SU-DHL-6 (cell line): Measurements from ENCODE around the gene PARPBP.
"Not testable (repeated sequence)": the region's sequence is repeated elsewhere in the genome, so short reads cannot be mapped to it uniquely, and the experiment has no call there.

ENCODE experiments used
- H2AFZ ChIP-seq: fragments of 200-600 bp; sonication (generic); 2 replicates; pipeline ENCODE4 v1.6.1; 2014; ENCODE audit warnings: low read depth, mild to moderate bottlenecking, moderate library complexity, mixed read lengths, antibody characterized with exemption, low read length; ENCODE audit not compliant: severe bottlenecking
- H3F3A ChIP-seq: fragments of 200-600 bp; shearing (Covaris generic); 2 replicates; pipeline ENCODE4 v1.6.0; 2016; ENCODE audit warnings: antibody characterized with exemption, mild to moderate bottlenecking; ENCODE audit not compliant: insufficient read depth
- H3K27ac ChIP-seq: fragments of 200-600 bp; sonication (generic); 2 replicates; pipeline ENCODE4 v1.5.1; 2016; ENCODE audit warnings: low read depth, mild to moderate bottlenecking, low read length, moderate library complexity, mixed read lengths
- H3K27me3 ChIP-seq: fragments of 200-600 bp; sonication (generic), shearing (Covaris generic); 2 replicates; pipeline ENCODE4 v1.6.0; 2014; ENCODE audit warnings: mild to moderate bottlenecking, low read length
- H3K36me3 ChIP-seq: fragments of 200-600 bp; sonication (generic); 2 replicates; pipeline ENCODE4 v1.6.1; 2014; ENCODE audit warnings: mild to moderate bottlenecking, low read length, mixed read lengths
- H3K4me2 ChIP-seq: fragments of 300-600, 200-600 bp; shearing (Covaris generic), sonication (generic); 2 replicates; pipeline ENCODE4 v1.6.0; 2014; ENCODE audit warnings: low read length, low read depth, mild to moderate bottlenecking; ENCODE audit not compliant: poor library complexity, severe bottlenecking
- H3K4me3 ChIP-seq: fragments of 200-600 bp; sonication (generic); 2 replicates; pipeline ENCODE4 v1.5.1; 2014; ENCODE audit warnings: antibody characterized with exemption, low read length, mild to moderate bottlenecking, mixed read lengths; ENCODE audit not compliant: insufficient read depth, poor library complexity, severe bottlenecking
- H3K79me2 ChIP-seq: fragments of 200-600 bp; sonication (generic); 2 replicates; pipeline ENCODE4 v1.6.1; 2014; ENCODE audit warnings: mild to moderate bottlenecking, low read length, moderate library complexity; ENCODE audit not compliant: insufficient read depth
- H3K9ac ChIP-seq: fragments of 200-600 bp; sonication (generic); 2 replicates; pipeline ENCODE4 v1.7.0; 2014; ENCODE audit warnings: mild to moderate bottlenecking, low read length
- H3K9me2 ChIP-seq: fragments of 200-600 bp; sonication (generic); replicated peaks from 2 replicates; pipeline ENCODE4 v1.6.1; 2014; ENCODE audit warnings: low read length; ENCODE audit not compliant: insufficient read depth
- H3K9me3 ChIP-seq: fragments of 200-600 bp; sonication (generic); 2 replicates; pipeline ENCODE4 v1.6.1; 2014; ENCODE audit warnings: low read length, mixed read lengths; ENCODE audit not compliant: insufficient read depth
- H4K20me1 ChIP-seq: fragments of 200-600 bp; sonication (generic); 2 replicates; pipeline ENCODE4 v1.6.1; 2014; ENCODE audit warnings: low read depth, mild to moderate bottlenecking, antibody characterized with exemption, low read length, moderate library complexity, mixed read lengths
- EZH2phosphoT487 ChIP-seq: fragments of 200-600 bp; sonication (generic), shearing (Covaris generic); conservative IDR thresholded peaks from 2 replicates; pipeline ENCODE4 v1.6.1; 2018; ENCODE audit warnings: mild to moderate bottlenecking, antibody characterized with exemption, low read length, moderate library complexity, mixed read lengths
- TF ChIP-seq, protein P1 (sequence below): fragments of 200-600 bp; sonication (generic); IDR thresholded peaks from one replicate; pipeline ENCODE4 v1.5.1; 2017; ENCODE audit warnings: antibody characterized with exemption, mild to moderate bottlenecking, low read length, moderate library complexity; ENCODE audit not compliant: insufficient read depth, poor library complexity, severe bottlenecking

Gene PARPBP

DNA sequence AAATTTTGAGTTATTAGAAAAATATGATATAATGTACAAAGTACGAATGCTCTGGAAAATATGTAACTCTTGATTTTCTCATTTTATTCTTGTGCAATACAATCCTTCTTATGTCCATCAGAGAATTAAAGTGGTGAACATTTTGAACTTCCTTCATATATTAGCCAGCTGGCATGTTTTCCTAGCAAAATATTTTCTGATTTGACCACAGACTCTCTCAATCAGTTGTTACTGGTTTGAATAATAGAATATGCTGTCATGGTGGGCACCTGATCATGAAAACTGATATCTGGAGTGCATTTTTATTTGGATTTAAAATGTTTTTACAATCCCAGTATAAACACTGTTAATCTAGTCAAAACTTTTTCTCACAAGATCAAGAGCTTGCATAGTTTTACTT lies 24.2 kb downstream of the PARPBP start:
- Histone ChIP-seq H2AFZ (no peak overlapping the region), H4K20me1 (no peaks in the 10 kb centered on the region), H3K27ac (no peak overlapping the region), H3K9me3 (no peaks in the 10 kb centered on the region), H3K27me3 (no peaks in the 10 kb centered on the region), H3K4me2 (no peak overlapping the region), H3K4me3 (no peak overlapping the region), H3K36me3 (peaks cover 19% of the 10 kb centered on the region), H3K9ac (no peak overlapping the region), H3K9me2 (no peaks in the 10 kb centered on the region), H3K79me2 (peaks cover 20% of the 10 kb centered on the region), H3F3A (no peaks in the 10 kb centered on the region)
- TF ChIP-seq, protein P1, sequence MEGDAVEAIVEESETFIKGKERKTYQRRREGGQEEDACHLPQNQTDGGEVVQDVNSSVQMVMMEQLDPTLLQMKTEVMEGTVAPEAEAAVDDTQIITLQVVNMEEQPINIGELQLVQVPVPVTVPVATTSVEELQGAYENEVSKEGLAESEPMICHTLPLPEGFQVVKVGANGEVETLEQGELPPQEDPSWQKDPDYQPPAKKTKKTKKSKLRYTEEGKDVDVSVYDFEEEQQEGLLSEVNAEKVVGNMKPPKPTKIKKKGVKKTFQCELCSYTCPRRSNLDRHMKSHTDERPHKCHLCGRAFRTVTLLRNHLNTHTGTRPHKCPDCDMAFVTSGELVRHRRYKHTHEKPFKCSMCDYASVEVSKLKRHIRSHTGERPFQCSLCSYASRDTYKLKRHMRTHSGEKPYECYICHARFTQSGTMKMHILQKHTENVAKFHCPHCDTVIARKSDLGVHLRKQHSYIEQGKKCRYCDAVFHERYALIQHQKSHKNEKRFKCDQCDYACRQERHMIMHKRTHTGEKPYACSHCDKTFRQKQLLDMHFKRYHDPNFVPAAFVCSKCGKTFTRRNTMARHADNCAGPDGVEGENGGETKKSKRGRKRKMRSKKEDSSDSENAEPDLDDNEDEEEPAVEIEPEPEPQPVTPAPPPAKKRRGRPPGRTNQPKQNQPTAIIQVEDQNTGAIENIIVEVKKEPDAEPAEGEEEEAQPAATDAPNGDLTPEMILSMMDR, result no peak
- no peak for TF ChIP-seq EZH2phosphoT487

DNA sequence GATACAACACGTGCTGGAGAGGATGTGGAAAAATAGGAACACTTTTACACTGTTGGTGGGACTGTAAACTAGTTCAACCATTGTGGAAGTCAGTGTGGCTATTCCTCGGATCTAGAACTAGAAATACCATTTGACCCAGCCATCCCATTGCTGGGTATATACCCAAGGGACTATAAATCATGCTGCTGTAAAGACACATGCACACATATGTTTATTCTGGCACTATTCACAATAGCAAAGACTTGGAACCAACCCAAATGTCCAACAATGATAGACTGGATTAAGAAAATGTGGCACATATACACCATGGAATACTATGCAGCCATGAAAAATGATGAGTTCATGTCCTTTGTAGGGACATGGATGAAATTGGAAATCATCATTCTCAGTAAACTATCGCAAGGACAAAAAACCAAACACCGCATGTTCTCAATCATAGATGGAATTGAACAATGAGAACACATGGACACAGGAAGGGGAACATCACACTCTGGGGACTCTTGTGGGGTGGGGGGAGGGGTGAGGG lies 27.1 kb downstream of the PARPBP start:
- not testable (repeated sequence) for H3F3A ChIP-seq, H2AFZ ChIP-seq, H4K20me1 ChIP-seq, H3K4me2 ChIP-seq, H3K9ac ChIP-seq, H3K4me3 ChIP-seq, H3K27ac ChIP-seq, H3K9me2 ChIP-seq, H3K9me3 ChIP-seq, H3K27me3 ChIP-seq
- Histone ChIP-seq H3K79me2 (peaks cover 19% of the 10 kb centered on the region), H3K36me3 (peaks cover 21% of the 10 kb centered on the region)

DNA sequence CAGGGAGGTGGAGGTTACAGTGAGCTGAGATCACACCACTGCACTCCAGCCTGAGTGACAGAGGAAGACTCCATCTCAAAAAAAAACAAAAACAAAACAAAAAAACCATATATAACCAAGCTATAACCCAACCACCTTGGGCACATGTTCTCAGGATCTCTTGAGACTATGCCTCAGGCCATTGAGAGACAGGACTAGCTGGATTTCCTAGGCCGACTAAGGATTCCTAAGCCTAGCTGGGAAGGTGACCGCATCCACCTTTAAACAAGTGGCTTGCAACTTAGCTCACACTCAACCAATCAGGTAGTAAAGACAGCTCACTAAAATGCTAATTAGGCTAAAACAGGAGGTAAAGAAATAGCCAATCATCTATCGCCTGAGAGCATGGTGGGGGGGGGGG lies 35.2 kb downstream of the PARPBP start:
- not testable (repeated sequence) for H3K9me3 ChIP-seq, H3K9me2 ChIP-seq, H3K4me3 ChIP-seq, H3K36me3 ChIP-seq, H3K4me2 ChIP-seq, H3K9ac ChIP-seq, H3K27me3 ChIP-seq, H2AFZ ChIP-seq, H3K27ac ChIP-seq, H4K20me1 ChIP-seq, H3K79me2 ChIP-seq, H3F3A ChIP-seq

DNA sequence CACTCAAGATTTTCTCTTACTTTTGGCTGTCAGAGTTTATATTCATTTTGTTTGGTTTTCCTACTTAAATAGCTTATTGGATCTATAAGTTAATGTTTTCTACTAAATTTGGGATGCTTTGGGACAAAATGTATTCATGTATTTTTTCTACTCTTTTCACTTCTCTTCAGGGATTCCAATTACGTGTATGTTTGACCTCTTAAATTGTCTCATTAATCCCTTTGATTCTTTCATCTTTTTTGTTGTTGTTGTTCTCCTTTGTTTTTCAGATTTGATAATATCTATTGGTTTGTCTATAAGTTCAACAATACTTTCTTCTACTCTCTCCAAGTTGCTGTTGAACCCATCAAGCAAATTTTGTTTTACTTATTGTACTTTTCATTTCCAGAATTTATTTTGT lies 43.4 kb downstream of the PARPBP start:
- Histone ChIP-seq H3K9me3 (no peaks in the 10 kb centered on the region), H3K4me2 (no peak overlapping the region), H3K27me3 (no peaks in the 10 kb centered on the region)

More for the DNA sequence above, 43.4 kb downstream of the PARPBP start:
- no peaks in the 10 kb centered on the region for H3K79me2 ChIP-seq
- H2AFZ ChIP-seq, result no peak overlapping the region
- H3K9me2 ChIP-seq, result no peaks in the 10 kb centered on the region
- H3K4me3 ChIP-seq, result no peak overlapping the region
- H3K36me3 ChIP-seq, result peaks cover 13% of the 10 kb centered on the region; the same call in 1 of the 2 replicates
- H3K9ac ChIP-seq, result no peak overlapping the region
- H3K27ac ChIP-seq, result no peak overlapping the region
- H4K20me1 ChIP-seq, result no peaks in the 10 kb centered on the region; the same call in 1 of the 2 replicates
- no peak for TF ChIP-seq EZH2phosphoT487
- TF ChIP-seq, protein P1, result no peak
- H3F3A ChIP-seq, result no peaks in the 10 kb centered on the region; the same call in 1 of the 2 replicates
